ENCODE data around the gene TBX2.

The TBX2 gene

GRCh38 chr17:61368832-61369450 lies 30.7 kb upstream of the TBX2 start:
- no peak for DNase-seq (ENCODE audit: low spot score)

GRCh38 chr17:61369751-61370150 lies 29.9 kb upstream of the TBX2 start:
- no peak for DNase-seq (ENCODE audit: low spot score)

- no peak for DNase-seq (ENCODE audit: low spot score)
Measured at GRCh38 chr17:61371179-61371578, 28.5 kb upstream of the TBX2 start.

GRCh38 chr17:61371606-61372005 lies 28.0 kb upstream of the TBX2 start:
- DNase-seq (ENCODE audit: low spot score): no peak

GRCh38 chr17:61372436-61372835 lies 27.2 kb upstream of the TBX2 start:
- DNase-seq (ENCODE audit: low spot score): no peak

GRCh38 chr17:61376931-61377838 lies 22.5 kb upstream of the TBX2 start:
- no peak for DNase-seq (ENCODE audit: low spot score)

GRCh38 chr17:61378658-61379456 lies 20.8 kb upstream of the TBX2 start:
- DNase-seq (ENCODE audit: low spot score): no peak

GRCh38 chr17:61379457-61380216 lies 20.0 kb upstream of the TBX2 start:
- DNase-seq (ENCODE audit: low spot score): no peak

- no peak for DNase-seq (ENCODE audit: low spot score)
Measured at GRCh38 chr17:61380217-61380835, 19.3 kb upstream of the TBX2 start.

- DNase-seq (ENCODE audit: low spot score): no peak
Measured at GRCh38 chr17:61380836-61381525, 18.7 kb upstream of the TBX2 start.

GRCh38 chr17:61381537-61381936 lies 18.1 kb upstream of the TBX2 start:
- DNase-seq (ENCODE audit: low spot score): no peak

GRCh38 chr17:61382796-61383688 lies 16.6 kb upstream of the TBX2 start:
- no peak for DNase-seq (ENCODE audit: low spot score)

- no peak for DNase-seq (ENCODE audit: low spot score)
Measured at GRCh38 chr17:61383689-61384201, 15.9 kb upstream of the TBX2 start.

GRCh38 chr17:61384354-61384691 lies 15.3 kb upstream of the TBX2 start:
- DNase-seq (ENCODE audit: low spot score): no peak

- no peak for DNase-seq (ENCODE audit: low spot score)
Measured at GRCh38 chr17:61384692-61385576, 14.7 kb upstream of the TBX2 start.

GRCh38 chr17:61385577-61386236 lies 13.9 kb upstream of the TBX2 start:
- no peak for DNase-seq (ENCODE audit: low spot score)

- DNase-seq (ENCODE audit: low spot score): no peak
Measured at GRCh38 chr17:61386251-61386650, 13.4 kb upstream of the TBX2 start.

GRCh38 chr17:61387011-61387410 lies 12.6 kb upstream of the TBX2 start:
- DNase-seq (ENCODE audit: low spot score): no peak
